Choroid plexus epithelial cell (primary cell): ENCODE measurements around the gene GARIN5A.

Experiments
- DNase-seq: peaks from one replicate; pipeline ENCODE4 v3.0.0-alpha.2; 2010; ENCODE audit warnings: low read depth
- H3K4me3 ChIP-seq: 2 replicates; pipeline ENCODE4 v1.5.1; 2011; ENCODE audit warnings: low read depth, mild to moderate bottlenecking, control low read depth, low read length, moderate library complexity
- CTCF ChIP-seq: conservative IDR thresholded peaks from 2 replicates; pipeline ENCODE4 v1.5.1; 2011; ENCODE audit warnings: low read depth, mild to moderate bottlenecking, control low read depth, inconsistent platforms, low read length, moderate library complexity

The GARIN5A gene

DNA sequence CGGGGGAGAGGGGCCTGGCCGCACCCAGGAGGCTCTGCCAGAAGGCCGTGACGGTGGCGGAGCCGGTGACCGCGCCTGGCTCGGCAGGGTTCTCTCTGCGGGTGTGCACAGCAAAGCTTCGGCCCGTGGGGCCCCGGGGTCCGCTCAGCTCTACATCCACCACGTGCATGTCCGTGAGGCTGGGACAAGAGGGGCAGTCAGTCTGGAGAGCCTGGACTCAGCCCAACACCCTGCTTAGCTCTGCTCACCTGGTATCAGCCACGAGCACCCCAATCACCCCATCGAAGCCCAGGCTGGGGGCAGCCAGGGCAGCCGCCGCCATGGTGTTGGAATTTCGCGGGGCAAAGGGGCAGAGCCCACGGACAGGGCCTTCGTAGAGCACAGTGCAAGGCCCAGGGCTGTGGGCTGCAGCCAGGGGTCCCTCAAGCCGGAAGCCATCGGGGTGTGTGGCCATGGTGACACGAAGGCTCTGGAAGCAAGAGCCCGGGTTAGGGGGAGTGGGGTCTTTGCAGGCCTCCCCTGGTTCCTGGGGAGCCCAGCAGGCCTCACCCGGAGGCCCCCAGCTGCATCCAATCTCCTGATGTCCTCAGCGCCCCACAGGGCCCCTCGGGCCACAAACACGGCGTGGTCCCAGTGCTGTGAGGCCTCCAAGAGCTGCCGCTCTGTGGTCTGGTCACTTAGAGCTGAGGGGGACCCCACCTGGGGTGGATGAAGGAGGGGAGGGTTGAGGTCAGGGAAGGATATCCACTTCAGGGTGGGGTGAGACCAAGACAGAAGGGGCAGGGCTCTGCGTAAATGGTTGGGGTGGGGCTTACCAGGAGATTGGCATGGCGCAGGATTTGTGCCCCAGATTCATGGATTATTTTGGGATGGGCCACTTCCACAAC, 35.7 kb upstream of the GARIN5A start:
- DNase-seq = no peak
- no peak for TF ChIP-seq CTCF
- H3K4me3 ChIP-seq = peak overlapping the region; percentile 90

DNA sequence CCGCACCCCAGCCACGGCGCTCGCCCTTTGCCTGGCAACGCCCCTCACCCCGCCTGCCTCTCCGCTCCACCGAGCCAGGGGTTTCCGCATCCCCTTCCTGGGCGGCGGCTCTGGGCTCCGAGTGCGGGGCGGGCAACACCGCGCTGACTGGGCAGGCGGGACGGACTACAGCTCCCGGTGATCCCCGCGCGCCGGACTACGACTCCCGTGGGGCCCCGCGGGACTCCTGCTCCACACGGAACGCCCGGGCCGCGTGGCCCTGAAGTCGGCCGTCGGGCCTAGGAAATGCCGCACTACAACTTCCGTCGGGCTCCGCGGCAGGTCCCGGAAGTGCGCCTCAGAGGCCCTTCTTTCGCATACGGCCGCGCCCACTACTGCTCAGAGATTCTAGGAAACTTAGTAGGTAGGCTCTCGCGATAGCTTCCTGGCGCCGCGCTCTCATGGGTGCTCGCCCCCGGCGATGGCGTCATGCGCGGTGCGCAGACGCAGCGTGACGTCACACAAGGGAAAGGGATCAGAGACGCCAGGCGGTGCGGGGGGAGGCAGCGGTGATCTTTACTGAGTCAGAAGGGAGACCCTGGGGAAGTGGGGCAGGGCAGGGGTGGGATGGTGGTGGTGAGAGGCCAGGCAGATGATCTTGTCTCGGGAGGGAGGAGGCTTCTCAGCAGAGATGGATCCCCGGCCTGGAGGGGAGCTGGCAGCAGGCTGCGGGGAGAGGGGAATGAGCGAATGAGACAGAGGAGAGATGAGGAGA, 34.6 kb upstream of the GARIN5A start, which contains the start of gene JOSD2:
Gene JOSD2 (minus strand): TSS at position 123 of the 754 bp plus-strand sequence. CDS start 760 bp downstream, outside the sequence.
- peak; percentile 100 for DNase-seq
- no peak for TF ChIP-seq CTCF
- peak within 1 kb of the TSS; percentile 90 for H3K4me3 ChIP-seq

GRCh38 chr19:50510700-50511068, 34.0 kb upstream of the GARIN5A start:
- no peak for TF ChIP-seq CTCF
- peak overlapping the region; percentile 90 for H3K4me3 ChIP-seq
- DNase-seq = peak; percentile 28

DNA sequence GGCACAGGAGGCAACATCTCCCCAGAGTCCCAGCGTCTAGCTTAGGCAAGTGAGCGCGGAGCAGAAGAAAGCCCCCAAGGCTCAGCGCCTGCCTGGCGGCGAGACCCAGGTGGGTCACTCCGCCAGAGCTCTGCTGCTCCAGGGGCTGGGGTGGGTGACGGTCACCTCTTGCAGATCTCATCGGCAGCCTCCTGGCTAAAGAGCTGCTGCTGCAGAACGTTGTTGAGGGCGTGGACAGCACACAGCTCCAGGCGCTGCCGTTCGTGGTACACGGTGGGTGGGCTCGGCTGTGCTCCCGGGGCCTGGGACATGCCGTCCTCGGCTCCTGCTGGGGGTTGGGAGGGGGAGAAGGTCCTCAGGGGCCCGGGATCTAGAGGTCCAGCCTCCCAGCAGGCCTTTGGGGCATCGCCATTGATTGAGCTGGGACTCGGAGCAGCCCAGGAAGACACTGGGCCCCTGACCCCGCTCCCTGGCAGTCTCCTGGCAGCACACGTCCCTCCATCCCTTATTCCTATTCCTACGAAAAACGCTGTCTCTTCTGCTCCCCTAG, 33.5 kb upstream of the GARIN5A start:
- no peak for TF ChIP-seq CTCF
- H3K4me3 ChIP-seq = peak overlapping the region; percentile 90
- peak; percentile 13 for DNase-seq

- H3K4me3 ChIP-seq = no peak overlapping the region
- TF ChIP-seq CTCF = no peak
- DNase-seq = no peak
Observed at GRCh38 chr19:50509366-50509765, 32.7 kb upstream of the GARIN5A start.

- no peak for TF ChIP-seq CTCF
- H3K4me3 ChIP-seq = no peak overlapping the region
- no peak for DNase-seq
Observed at GRCh38 chr19:50508843-50509190, 32.2 kb upstream of the GARIN5A start.
